Cardiac muscle cell (in vitro differentiated cells and primary cell): ENCODE results near the gene GPHA2. TPM values are rescaled to one million over a fixed set of nuclear protein-coding genes. Genes with fewer than 3 reads are reported as not detected.

Experiments used
- DNase-seq, 2 donors: peaks; one replicate each; pipeline versions ENCODE4 v3.0.0 to v3.0.0-alpha.2; 2010 to 2017; ENCODE audit warnings: low read depth in 1 of 2, low spot score in 1 of 2
- H3K27ac ChIP-seq: fragments of 200-600 bp; sonication (generic); 2 replicates; pipeline ENCODE4 v1.5.1; 2016
- H3K27me3 ChIP-seq: fragments of 200-600 bp; sonication (generic); 2 replicates; pipeline ENCODE4 v1.6.0; 2016; ENCODE audit warnings: control low read depth
- H3K36me3 ChIP-seq: fragments of 200-600 bp; sonication (generic); 2 replicates; pipeline ENCODE4 v1.5.1; 2016; ENCODE audit warnings: control low read depth
- H3K4me1 ChIP-seq: fragments of 200-600 bp; sonication (generic); 2 replicates; pipeline ENCODE4 v1.8.1; 2017; ENCODE audit warnings: low read depth, mild to moderate bottlenecking, mixed run types
- H3K4me3 ChIP-seq: fragments of 200-600 bp; sonication (generic); 2 replicates; pipeline ENCODE4 v1.5.1; 2016; ENCODE audit warnings: mild to moderate bottlenecking
- H3K9me3 ChIP-seq: fragments of 200-600 bp; sonication (generic); 2 replicates; pipeline ENCODE4 v1.5.1; 2017; ENCODE audit warnings: low read depth, mild to moderate bottlenecking, control low read depth
- polyA plus RNA-seq: library from polyadenylated mRNA; unstranded; fragments of >200 nt; fragmentation: Nextera tagmentation; extraction: Ambion mirVana; gene quantifications from 2 replicates; pipeline ENCODE4 v1.2.1, GENCODE V29; 2016
- total RNA-seq: library from RNA; depleted of rRNA; stranded (reverse); fragments of >200 nt; gene quantifications from 2 replicates; pipeline ENCODE4 v1.2.3, GENCODE V29; 2016
- TF ChIP-seq, protein P1 (sequence below): IDR thresholded peaks from 2 replicates; pipeline ENCODE4 v1.5.1; 2012; ENCODE audit warnings: low read depth, mild to moderate bottlenecking, low read length

GPHA2 gene
- total and polyA plus RNA-seq, 2 experiments from 2014 or later = 0.60 TPM; not detected in 1

DNA sequence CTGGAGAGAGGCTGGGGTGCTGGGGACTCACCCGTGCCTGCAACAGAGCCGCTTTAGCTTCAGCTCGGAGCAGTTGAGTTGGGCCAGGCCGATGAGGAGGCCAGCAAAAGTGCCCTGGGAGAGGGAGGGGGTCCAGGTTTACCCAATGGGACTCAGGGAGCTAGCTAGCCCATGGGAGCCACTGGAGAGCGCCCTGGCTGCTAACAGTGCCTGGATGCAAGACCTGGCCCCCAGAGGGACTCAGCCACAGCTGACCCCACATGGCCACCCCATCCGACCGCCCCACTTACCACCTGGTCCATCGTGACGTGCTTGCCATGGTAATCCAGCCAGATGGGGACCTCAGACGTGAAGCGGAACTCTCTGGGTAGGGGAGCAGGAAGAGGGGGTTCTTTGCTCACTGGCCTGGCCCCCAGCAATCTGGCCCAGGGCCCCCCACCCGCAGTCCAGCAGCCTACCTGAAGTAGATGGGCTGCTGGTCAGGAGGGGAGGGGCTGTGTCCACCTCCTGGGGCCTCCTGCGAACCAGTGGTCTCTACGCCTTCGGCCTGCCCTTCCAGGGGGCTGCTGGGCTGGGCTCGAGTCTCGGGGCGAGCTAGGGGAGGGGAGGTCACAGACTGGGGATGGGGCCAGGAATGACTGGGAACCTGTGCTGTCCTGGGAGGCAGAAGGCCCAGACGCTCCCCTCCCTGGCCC is 38.2 kb downstream of the GPHA2 start:
- H3K36me3 ChIP-seq = peaks cover 21% of the 10 kb centered on the region
- no peaks in the 10 kb centered on the region for H3K4me1 ChIP-seq
- no peak for DNase-seq
- no peak overlapping the region for H3K4me3 ChIP-seq
- no peaks in the 10 kb centered on the region for H3K9me3 ChIP-seq
- H3K27ac ChIP-seq = no peak overlapping the region
- TF ChIP-seq, protein P1, sequence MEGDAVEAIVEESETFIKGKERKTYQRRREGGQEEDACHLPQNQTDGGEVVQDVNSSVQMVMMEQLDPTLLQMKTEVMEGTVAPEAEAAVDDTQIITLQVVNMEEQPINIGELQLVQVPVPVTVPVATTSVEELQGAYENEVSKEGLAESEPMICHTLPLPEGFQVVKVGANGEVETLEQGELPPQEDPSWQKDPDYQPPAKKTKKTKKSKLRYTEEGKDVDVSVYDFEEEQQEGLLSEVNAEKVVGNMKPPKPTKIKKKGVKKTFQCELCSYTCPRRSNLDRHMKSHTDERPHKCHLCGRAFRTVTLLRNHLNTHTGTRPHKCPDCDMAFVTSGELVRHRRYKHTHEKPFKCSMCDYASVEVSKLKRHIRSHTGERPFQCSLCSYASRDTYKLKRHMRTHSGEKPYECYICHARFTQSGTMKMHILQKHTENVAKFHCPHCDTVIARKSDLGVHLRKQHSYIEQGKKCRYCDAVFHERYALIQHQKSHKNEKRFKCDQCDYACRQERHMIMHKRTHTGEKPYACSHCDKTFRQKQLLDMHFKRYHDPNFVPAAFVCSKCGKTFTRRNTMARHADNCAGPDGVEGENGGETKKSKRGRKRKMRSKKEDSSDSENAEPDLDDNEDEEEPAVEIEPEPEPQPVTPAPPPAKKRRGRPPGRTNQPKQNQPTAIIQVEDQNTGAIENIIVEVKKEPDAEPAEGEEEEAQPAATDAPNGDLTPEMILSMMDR = no peak
- H3K27me3 ChIP-seq = no peaks in the 10 kb centered on the region

- Histone ChIP-seq H3K27me3 (no peaks in the 10 kb centered on the region), H3K4me3 (no peak overlapping the region), H3K27ac (no peak overlapping the region), H3K4me1 (no peaks in the 10 kb centered on the region), H3K36me3 (peaks cover 12% of the 10 kb centered on the region), H3K9me3 (no peaks in the 10 kb centered on the region)
- DNase-seq = no peak
- TF ChIP-seq, protein P1 = no peak
These were observed 39.2 kb downstream of the GPHA2 start for GRCh38 chr11:64896448-64897022.

DNA sequence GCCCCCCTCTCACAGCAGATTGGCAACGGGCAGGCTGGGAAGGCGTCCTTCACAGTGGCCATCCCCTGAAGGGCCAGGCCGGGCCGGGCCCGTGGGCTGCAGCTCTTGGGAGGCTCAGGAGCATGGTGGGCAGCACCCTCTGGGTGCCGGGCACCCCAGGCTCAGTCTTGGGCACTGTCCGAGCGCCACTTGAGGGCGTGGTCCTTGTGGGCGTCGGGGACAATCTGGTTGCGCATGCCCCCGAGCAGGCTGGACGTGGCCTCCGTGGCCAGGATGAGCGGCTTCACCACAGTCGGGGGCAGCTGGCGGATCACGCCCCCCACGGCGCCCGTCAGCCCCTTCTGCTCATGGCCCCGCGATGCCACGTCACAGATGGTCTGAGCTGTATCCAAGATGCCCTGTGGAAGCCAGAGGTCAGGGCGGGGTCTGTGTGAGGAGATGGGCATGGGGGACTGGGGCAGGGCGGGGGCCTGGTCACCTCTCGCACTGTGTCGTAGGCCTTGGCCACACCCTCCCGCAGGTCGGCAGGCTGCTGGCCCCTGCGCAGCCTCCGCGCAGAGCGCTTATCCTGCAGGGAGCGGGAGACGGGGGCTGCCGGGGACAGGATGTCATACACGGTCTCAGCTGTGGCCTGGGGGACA is 40.8 kb downstream of the GPHA2 start:
- Histone ChIP-seq H3K27ac (no peak overlapping the region), H3K36me3 (peaks cover 5% of the 10 kb centered on the region), H3K4me3 (no peak overlapping the region), H3K9me3 (no peaks in the 10 kb centered on the region), H3K4me1 (no peaks in the 10 kb centered on the region), H3K27me3 (no peaks in the 10 kb centered on the region)
- no peak for DNase-seq
- TF ChIP-seq, protein P1 = no peak

DNA sequence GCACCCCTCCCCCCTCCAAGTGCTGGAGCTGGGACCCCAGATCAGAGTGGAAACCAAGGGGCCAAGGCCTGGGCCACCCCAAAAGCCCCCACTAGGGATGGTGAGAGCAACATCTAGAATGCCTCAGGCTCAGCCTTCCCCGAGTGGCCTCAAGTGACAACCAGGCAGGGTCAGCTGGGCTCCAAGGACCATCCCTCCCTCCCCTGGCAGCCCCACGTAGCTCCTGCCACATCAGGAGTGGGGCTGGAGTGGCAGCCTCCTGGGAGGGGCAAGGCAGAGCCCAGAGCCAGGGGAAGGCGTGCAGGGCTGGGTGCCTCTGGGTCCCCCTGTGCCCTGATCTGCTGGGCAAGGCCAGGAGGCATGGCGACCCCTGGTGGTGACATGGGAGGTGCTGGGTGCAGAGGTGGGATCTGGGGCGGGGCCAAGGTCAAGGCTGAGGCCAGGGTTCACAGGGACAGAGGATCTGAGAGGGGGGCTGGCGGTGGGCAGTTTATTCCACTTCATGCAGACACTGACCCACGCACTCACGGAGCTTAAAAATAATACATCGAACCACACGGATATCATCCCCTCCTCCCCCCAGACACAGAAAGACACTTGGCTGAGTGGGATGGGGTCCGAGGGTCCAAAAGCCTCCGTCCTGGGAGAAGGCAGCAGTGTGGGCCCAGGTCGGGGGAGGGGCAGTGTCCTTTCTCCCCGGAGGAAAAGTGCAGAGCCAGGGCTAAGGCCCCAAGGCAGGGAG is 41.5 kb downstream of the GPHA2 start:
- peaks cover 5% of the 10 kb centered on the region for H3K36me3 ChIP-seq
- H3K4me1 ChIP-seq = peaks cover 2% of the 10 kb centered on the region
- H3K27ac ChIP-seq = no peak overlapping the region
- H3K4me3 ChIP-seq = no peak overlapping the region
- peak; percentile 76 to 90 for DNase-seq
- H3K27me3 ChIP-seq = no peaks in the 10 kb centered on the region
- H3K9me3 ChIP-seq = no peaks in the 10 kb centered on the region
- TF ChIP-seq, protein P1 = peak; percentile 87

DNA sequence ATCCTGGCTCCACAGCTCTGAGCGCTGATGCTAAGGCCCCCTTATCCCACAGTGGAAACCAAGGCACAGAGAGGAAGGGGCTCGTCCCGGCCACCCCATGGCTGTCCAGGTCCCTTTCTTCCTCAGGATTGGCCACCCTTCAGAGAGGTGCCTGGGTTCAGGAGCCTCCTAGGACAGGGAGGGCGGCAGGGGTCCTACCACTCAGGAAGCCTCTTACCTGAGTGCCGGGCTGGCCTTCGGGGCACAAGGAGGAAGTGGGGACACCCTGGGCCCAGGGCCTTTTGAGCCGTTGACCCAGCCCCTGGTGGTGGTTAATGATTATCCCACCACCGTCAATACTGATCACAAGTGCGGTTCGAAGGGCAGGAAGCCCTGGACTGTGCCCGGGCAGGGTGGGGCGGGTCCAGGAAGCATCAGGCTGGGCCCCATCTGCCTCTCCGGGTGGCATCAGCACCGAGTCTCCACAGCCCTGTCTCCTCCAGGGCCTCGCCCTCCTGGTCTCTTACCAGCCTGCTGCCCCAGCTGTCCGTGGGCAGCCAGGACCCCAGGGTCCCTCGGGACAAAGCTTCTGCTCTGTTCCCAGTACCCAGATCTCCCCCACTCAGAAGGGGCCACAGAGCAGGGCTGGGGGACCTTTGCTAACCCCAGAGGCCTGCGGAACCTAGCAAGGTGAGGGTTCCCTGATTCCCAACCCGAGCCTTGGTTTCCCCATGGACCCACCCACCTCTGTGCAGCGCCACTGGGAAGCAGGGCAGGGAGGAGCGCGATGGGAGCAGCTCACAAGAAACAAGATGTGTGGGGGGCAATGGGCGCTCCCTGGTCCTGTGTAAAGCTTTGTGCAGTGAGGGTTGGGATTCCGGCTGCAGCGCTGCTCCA is 42.3 kb downstream of the GPHA2 start:
- no peak for DNase-seq
- Histone ChIP-seq H3K9me3 (no peaks in the 10 kb centered on the region), H3K27me3 (no peaks in the 10 kb centered on the region), H3K4me1 (peaks cover 10% of the 10 kb centered on the region), H3K27ac (no peak overlapping the region), H3K4me3 (no peak overlapping the region), H3K36me3 (peaks cover 3% of the 10 kb centered on the region)
- TF ChIP-seq, protein P1 = no peak
